ENCODE measurements around the gene ELMO3.

The ELMO3 gene

GRCh38 chr16:67228905-67229304 lies 30.0 kb downstream of the ELMO3 start:
- no peak for DNase-seq (ENCODE audit: low spot score)
- no peak for TF ChIP-seq CTCF (IDR thresholded peaks at IDR 0.05; ENCODE audit: extremely low read depth, insufficient read depth, missing control alignments)
- in situ Hi-C loops (cut with MboI; ENCODE audit: low pct_unique_long_range_greater_than_20kb, low sequenced_read_pairs, unreplicated experiment), result no loop called here

- in situ Hi-C loops (cut with MboI; ENCODE audit: low pct_unique_long_range_greater_than_20kb, low sequenced_read_pairs, unreplicated experiment), result no loop called here
- no peak for TF ChIP-seq CTCF (IDR thresholded peaks at IDR 0.05; ENCODE audit: extremely low read depth, insufficient read depth, missing control alignments)
- DNase-seq (ENCODE audit: low spot score), result no peak
Observed at GRCh38 chr16:67229906-67230808, 31.2 kb downstream of the ELMO3 start.

GRCh38 chr16:67230809-67231660 lies 32.1 kb downstream of the ELMO3 start:
- DNase-seq (ENCODE audit: low spot score), result no peak
- TF ChIP-seq CTCF (IDR thresholded peaks at IDR 0.05; ENCODE audit: extremely low read depth, insufficient read depth, missing control alignments), result no peak
- in situ Hi-C loops (cut with MboI; ENCODE audit: low pct_unique_long_range_greater_than_20kb, low sequenced_read_pairs, unreplicated experiment), result no loop called here

GRCh38 chr16:67233596-67233995 lies 34.7 kb downstream of the ELMO3 start:
- DNase-seq (ENCODE audit: low spot score), result no peak
- in situ Hi-C loops (cut with MboI; ENCODE audit: low pct_unique_long_range_greater_than_20kb, low sequenced_read_pairs, unreplicated experiment), result no loop called here
- TF ChIP-seq CTCF (IDR thresholded peaks at IDR 0.05; ENCODE audit: extremely low read depth, insufficient read depth, missing control alignments), result no peak

- no peak for DNase-seq (ENCODE audit: low spot score)
- no peak for TF ChIP-seq CTCF (IDR thresholded peaks at IDR 0.05; ENCODE audit: extremely low read depth, insufficient read depth, missing control alignments)
Observed at GRCh38 chr16:67234180-67234597, 35.3 kb downstream of the ELMO3 start.

GRCh38 chr16:67235816-67236562 lies 37.1 kb downstream of the ELMO3 start:
- no peak for DNase-seq (ENCODE audit: low spot score)
- in situ Hi-C loops (cut with MboI; ENCODE audit: low pct_unique_long_range_greater_than_20kb, low sequenced_read_pairs, unreplicated experiment), result no loop called here
- no peak for TF ChIP-seq CTCF (IDR thresholded peaks at IDR 0.05; ENCODE audit: extremely low read depth, insufficient read depth, missing control alignments)

More at GRCh38 chr16:67234180-67234597, 35.3 kb downstream of the ELMO3 start:
- in situ Hi-C loops (cut with MboI; ENCODE audit: low pct_unique_long_range_greater_than_20kb, low sequenced_read_pairs, unreplicated experiment), result no loop called here

Data from GM13977 (cell line).